Ammon's horn (tissue), 1 donor: ENCODE results near the gene CD82.
A peak's percentile ranks its signal among the peaks of the same experiment; 100 is the strongest.

Experiments
- DNase-seq: peaks from one replicate; pipeline ENCODE4 v3.0.0-alpha.2; 2016; ENCODE audit warnings: low spot score

CD82 gene

DNA sequence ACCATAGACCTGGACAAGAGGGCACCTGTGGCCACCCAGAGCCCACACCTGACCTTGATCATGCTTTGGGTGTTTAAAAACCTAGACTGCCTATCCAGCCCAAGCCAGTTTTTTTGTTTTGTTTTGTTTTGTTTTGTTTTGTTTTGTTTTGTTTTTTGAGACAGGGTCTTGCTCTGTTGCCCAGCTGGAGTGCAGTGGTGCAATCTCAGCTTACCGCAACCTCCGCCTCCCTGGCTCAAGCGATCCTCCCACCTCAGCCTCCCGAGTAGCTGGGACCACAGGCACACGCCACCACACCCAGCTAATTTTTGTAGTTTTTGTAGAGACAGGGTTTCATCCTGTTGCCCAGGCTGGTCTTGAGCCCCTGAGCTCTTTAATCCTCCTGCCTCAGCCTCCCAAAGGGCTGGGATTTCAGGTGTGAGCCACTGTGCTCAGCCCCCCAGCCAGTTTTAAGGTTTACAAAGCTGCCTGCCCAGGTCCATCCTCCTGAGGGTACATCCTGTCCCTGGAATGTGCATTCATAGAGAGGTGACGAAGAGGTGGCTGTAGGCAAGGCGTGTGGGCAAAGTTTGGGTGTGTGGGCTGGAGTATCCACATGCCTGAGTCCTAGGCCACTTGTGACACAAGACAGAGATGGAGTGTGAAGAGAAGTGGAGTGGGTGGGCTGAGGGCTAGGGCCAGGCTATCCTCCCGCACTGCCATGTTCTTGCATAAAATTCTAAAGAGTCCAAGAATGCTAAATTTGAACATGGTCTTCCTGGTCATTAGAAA is 3.3 kb upstream of the CD82 start:
- DNase-seq, result no peak

DNA sequence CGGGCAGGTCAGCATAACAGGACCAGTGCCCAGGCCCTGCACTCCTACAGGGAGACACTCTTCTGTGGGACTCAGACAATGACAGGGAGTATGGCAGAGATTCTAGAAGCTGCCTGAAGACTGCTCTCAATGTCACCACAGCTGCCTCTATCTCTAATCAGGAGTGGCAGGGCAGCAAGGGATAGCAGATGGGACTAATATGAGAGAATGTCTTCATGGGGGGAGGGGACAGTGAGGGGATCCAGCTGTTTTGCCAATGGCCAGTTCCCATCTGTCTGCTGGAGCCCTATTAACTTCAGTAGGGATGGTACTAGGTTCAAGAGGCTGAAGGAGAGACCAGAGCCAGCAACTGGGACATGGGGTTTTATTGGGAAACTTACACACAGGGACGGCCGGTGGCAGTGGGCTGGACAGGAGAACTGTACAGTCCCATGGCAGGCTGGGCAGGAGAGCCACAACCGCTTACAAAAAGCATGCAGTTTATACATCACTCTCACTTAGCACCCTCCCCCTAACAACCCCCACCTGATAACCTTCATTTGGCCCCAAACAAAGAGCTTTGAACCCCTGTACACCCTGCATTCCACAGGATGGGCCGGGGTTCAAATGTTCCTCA is 2.5 kb upstream of the CD82 start:
- DNase-seq, result no peak

DNA sequence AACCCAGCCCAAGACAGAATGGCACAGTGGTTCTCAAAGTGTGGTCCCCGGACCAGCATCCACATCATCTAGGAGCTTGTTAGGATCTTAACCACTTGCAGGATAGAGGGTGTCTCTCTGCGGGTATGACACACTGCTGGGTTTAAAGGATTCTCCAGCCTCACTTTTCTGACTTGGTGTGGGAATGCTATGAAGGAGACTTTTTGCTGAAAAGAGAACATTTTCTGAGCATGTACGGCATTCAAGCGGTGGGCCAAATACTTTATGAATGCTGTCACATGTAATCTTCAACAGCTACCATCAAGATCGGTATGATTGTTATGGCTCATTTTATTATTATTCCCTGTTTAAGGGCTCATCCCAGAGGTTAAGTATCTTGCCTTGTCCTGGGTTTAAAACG is 1.8 kb upstream of the CD82 start:
- no peak for DNase-seq

DNA sequence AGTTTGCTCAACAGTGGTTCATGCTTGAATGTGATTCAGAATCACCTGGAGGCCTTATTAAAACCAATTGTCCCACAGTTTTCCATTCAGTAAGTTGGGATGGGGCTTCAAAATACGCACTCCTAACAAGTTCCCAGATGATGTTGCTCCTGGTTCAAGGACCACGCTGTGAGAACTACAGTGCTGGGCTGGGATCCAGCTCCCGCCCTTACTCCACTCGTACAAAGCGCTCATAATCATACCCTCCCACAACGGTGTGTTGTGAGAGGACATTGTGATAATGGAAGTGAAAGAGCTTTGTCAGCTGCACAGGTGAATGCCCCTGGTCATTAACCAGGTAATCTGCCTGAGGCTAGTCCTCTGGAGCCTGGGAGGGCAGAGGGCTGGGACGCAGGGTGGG is 1.3 kb upstream of the CD82 start:
- no peak for DNase-seq

DNA sequence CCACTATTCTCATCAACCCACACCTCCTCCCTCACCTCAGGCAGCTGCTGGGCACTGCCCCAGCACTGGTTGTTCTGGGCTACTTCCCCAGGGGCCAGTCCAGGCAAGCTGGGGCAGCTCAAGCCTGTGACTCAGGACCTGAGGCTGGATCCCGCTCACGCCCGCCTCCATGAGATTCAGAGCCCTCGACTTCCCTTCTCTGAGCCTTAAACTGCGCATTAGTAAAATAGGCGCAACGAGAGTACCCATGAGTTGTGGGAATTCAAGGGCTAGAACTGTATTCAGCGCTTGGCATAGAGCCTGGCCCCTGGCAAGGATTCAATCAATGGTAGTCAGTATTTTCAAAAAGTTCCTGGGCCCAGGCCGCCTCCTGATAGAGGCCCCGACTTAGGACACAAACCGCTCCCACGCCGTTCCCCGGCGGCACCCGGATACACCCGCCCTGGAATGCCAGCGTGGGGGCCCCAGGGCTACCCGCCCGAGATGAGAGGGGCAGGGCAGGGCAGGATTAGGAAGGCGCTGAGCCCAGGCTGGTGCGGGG is 723 bp upstream of the CD82 start:
- DNase-seq, result peak; percentile 62

DNA sequence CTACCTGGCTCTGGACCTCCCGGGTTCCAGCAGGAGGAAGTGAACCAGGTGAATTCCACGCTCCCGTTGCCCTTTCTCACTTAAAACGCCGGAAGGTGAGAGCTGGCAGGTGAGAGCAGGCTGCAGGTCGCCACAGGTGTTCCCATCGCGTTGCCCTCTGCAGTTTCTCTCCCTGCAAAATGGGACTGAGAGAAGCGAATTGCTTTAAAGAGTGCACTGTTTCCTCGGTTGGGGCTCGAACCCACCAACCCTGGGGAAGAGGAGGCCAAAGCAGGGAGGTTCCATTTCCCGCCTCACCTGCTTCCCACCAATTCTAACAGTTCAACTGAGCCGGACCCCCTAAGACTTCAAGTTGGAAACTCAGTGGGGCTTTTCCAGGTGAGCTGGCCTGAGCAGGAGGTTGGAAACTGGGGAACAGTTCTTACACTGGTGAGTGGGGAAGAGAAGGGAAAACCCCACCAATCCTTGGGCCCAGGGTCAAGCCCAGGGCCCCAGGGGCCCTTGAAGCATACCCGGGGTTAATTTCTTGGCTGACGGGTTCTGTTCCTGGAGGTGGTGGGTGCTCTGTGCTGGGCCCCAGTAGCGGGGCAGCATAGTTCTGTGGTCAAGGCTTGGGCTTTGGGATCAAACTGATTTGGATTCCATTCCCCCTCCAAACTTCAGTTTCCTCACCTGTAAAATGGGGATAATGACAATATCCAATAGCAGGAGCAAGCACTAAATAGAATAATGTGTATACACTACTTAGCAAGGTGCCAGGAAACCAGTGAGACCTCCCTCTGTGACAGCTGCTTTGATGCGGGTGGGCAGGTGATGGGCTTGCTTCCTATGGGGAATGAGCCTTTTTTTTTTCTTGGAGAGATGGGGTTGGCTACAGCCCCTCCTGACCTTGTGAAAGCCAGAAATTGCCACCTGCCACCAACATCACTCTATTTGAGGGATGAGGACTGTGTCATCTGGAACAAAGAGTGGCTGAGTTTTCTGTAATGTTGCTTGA is 788 bp downstream of the CD82 start:
- DNase-seq, result no peak

DNA sequence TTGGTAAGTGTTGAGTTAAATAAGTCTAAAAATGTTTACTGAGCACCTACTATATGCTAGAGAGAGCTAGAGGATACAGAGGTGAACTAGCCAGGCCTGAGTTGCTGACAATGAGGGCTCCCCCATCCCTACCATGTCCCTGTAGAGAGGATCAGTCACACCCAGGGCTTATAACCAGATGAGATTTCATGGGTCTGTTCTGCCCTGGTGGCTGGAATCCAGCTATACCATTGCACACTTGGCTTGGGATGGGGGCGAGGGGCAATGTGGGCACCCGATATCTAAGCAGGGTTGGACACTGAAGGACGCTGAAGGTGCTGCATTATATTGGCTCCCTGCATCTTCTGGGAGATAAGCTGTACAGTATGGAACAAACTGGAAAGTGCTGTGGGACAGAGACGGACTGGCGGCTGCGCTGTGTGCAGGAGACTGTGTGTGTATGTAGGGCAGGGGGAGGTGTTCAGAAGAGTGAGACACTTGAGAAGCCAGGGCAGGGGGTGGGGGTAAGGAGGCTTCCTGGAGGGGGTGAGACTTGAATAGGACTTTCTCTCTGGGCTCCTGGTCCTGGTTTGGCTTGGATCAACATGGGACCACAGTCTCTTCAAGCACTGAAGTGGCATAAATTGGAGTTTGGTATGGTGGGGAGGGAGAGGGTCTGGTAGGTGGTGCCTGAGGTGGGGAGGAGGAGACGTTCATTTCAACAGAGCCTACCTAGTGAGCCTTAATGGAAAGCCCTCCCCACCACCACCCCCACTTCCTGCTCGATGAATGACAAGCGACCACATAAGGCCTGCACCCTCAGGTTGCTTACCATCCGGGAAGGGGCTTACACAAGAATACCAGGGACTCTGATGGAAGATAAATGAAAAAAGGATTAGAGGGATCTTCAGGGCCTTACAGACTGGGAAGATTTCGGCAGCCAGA is 1.8 kb downstream of the CD82 start:
- DNase-seq, result no peak

DNA sequence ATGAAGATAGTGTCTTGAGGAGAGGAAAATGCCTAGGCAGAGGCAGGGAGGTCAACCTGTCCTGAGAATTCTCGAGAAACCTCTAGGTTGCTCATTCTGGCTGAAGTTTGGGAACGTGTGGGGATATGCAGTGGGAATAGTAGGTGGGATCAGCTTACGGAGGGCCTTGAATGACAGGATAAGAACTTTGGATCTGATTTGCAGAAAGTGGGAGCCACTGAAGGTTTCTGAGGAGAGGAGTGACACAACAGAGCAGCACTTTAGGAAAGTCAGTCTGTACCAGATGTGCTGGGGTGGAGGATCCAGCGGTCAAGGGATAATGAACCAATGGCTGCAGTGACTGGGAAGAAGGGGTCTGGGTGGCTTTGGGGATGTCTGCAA is 2.4 kb downstream of the CD82 start:
- no peak for DNase-seq

DNA sequence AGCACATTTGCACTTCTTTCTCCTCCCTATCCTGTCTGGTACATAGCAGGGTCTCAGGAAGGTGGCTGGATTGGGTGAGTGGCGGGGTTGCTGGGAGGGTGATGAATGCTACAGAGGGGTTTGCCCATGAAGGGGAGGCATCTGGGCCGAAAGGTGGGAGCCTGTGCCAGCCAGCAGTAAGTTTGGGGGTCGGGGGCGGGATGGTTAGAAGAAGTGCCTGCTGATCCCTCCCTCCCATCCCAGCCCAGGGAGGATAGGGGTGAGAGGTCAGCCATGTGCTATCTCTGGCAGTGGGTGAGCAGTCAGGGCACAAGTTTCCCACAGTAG is 2.8 kb downstream of the CD82 start:
- DNase-seq, result no peak

DNA sequence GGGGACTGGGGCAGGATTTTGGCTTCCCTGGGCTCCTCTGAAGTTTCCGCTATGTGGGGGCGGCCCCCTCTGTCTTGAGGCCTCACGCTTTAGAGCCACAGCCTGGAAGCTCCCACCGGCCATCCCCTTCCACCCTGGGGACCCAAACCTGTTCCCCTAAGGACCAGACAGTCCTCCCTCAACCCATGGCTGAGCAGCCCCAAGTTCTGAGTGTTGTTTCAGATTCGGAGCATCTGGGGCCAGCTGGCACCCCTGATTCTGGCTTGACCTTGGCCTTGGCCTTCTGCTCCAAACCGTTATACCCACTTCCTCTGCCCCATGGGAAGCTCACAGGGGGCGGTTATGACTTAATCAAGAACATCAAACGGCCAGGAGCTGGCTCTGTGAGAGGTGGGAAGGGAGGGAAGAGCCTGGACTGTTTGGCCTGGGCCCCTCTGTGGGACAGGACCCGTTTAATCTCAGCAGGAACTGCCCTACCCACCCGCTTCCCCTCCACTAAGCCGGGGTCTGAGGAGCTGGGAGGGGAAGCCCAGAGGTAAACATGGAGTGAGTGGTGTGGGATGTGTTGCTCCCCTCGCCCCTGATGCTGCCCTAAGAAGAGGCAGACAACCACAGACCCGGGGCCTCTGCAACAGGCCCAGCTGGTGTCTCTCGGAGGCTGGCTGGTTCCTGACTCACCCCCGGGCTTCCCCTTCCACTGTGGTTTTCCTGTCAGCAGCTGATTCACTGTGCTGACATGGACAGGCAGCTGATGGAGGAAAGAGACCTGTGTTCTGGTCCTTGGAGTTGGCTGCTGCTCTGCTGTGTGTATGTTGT is 3.4 kb downstream of the CD82 start:
- peak; percentile 77 for DNase-seq

DNA sequence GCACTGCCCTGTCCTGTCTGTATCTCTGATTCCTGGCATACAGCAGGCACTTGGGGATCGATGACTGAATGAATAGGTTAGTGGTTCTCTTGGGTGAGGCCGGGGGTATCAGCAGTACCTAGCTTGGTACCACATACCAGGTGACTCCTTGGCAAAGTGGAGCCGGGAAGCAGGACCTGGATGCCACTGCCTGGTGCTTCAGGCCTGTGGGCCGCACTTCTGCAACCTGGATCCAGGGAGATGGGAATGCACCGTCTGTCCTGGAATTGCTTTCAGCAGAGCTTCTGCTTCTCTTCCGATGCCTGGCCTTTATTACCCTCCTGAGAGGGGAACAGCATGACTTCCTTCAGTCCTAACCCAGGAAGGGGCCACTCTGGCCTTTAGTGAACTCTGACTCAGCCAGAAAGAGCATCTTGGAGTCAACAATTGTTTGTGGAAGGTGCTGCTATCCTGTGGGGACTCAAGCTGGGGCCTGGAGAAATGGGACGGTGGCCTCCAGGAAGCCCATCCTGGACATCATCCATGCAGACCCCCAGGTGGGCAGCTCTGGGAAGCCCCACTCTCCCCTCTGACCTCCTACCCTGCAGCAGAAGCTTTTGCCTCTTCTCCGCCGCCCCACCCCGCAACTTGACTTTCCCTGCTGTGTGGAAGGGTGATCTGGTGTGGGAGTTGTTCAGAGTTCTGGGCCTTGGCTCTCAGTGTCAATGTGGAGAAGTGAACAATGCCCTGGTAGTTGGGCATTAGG is 5.1 kb downstream of the CD82 start:
- no peak for DNase-seq

DNA sequence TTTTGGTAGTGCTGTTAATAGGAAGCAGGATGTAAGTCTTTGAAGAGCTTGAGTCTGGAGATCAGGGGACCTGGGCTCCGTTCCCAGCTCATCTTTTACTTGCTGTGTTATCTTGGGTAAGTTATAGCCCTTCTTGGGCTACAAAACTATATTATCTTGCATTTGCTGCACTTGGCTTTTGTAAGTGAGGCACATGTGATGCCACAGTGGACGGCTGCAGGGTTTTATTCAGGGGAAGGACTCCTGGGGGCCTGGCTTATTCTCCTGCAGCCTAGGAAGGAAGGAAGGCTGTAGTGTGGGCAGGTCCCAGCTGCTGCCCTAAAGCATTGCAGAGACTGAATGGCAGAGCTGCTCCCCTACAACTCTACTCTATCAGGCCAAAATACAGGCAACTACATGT is 6.4 kb downstream of the CD82 start:
- DNase-seq, result no peak

DNA sequence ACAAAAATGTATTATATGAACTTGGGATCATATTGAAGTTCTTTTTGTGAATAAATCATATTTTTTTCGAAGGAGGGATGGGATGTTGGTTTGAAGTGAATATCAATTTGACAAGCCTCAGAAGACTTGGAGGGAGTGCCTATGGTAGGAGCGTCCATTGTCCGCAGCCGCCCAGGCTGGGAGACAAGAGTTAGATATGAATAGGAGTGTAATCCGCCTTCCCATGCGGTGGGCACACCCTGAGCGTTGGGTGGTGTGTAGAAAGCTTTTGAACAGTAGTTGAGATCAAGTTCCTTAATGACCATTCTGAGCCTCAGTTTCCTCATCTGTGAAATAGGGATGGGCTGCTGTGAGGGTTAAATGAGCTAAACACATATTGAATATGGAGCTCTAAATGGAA is 7.0 kb downstream of the CD82 start:
- no peak for DNase-seq

DNA sequence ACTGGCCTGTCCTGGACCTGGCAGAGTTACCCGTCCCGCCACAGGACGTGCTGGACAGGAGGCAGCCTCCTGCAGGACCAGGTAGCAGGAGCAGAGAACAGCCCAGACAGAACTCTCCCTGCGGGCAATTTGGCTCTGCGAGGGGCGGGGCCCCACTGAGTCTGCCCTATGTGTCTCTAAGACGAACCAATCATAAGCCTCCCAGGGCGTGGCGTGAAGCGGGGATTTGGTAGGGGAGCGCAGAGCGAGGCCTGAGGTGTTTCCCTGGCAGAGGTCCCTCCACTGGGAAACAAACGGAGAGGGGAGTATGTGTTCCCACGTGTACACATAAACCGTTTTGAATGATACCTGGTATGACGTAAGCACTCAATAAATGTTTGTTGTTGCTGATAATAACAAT is 7.4 kb downstream of the CD82 start:
- no peak for DNase-seq

DNA sequence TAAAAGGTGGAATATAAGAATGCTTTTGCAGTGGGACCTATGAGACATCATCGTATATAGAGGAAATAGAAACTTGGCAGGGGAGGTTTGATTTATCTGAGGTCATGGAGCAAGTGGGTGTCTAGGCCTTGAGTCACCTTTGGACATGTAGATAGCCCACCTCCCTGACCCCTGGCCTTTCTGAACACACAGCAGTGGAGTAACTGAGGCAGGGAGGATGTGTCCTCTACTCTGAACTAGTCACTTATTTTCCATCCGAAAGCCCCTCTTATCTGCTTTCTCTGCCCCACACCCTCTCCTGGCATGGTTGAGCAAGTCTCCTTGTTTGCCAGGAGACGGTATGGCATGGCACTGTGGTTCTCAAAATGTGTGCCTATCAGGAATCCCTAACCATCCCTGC is 7.9 kb downstream of the CD82 start:
- DNase-seq, result no peak

DNA sequence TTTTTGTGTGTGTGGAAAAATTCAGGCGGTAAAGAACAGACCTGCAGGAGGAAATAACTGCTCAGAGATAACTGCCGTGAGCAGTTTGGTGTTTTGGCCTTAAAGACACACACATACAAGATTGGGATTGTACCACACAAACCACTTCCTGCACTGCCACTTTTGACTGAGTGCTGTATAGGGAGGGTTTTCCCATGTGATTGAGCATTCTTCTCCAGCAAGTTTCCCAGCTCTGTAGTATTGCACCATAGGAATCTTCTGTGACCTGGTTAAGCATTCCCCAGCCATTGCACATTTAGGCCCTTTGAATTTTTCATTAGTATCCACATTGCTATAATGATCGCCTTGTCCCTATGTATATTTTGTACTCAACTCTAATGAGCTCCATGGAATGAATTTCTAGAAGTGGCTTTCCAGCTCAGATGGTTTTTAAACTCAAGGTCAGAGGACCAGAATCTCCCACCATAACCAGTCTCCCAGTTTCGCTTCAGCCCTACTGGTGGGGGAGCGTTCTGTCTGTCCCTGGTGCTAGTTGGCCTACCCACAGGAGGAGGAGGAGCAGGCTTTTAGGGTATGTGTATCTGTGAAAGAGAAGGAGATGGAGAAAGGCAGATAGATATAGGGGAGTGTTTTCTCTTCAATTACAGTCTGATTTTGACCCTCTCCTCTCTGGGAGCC is 9.3 kb downstream of the CD82 start:
- no peak for DNase-seq

DNA sequence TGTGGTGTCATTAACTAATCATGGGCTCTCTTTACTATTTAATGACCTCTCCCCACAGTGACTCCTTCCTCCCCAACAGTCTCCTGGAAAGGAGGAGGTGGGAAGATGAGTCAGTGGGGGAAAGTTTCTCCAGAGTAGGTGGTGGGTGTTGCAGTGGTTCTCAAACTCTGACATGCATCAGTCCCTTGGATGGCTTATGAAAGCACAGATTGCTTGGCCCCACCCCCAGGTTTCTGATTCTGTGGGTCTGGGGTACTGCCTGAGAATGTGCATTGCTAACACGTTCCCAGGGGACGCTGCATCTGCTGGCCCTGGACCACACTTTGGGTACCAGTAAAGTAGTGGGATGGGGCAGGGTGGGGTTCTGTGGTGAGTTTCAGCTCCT is 9.8 kb downstream of the CD82 start:
- DNase-seq, result no peak

DNA sequence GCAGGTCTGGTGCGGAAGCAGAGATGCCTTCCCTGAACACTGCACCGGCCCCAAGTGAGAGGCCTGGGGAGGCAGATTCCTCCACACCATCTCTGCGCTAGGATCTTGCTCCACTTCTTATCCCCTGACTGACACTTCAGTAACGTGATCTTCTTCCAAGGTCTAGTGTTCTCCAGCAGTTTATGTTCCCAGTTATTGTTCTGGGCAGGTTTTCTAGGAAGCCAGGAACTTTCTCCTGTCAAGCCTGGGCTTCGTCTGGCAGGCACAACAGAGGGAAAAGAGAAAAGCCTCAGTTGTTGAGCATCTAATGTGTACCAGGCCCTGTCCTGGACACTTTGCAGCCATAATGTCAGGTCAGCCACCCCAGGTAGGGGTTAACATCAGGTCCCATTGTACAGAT is 10.5 kb downstream of the CD82 start:
- no peak for DNase-seq

DNA sequence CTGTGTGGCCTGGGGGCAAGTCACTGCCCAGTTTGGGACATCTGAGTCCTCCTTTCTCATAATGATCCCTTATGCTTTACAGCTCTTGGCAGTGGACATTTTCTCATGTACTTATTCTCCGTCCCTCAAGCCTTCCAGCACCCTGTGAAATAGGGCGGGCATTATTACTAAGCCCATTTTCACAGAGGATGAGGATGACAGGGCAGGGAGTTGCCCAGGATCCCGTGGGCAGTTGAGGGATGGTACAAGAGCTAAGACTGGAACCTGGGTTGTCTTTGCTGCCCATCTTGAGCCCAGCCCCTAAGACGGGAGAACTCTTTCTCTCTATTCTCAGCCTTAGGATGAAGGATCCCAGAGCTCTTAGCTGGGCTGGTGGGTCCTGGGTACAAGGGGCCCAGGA is 11.2 kb downstream of the CD82 start:
- DNase-seq, result no peak
